HEK293 (cell line): ENCODE measurements around the gene COQ10A.

ENCODE experiments used
- BCL11A ChIP-seq: fragments of 450-650 bp; formaldehyde crosslinking; IDR thresholded peaks from 2 replicates; pipeline ENCODE4 v1.5.1; 2016; ENCODE audit warnings: low read depth, missing biosample characterization, missing genetic modification characterization
- GLIS1 ChIP-seq: fragments of 450-650 bp; formaldehyde crosslinking; IDR thresholded peaks from 2 replicates; pipeline ENCODE4 v1.5.1; 2016; ENCODE audit warnings: missing biosample characterization, missing genetic modification characterization
- PATZ1 ChIP-seq: fragments of 450-650 bp; formaldehyde crosslinking; IDR thresholded peaks from 2 replicates; pipeline ENCODE4 v1.5.1; 2016; ENCODE audit warnings: missing biosample characterization, missing genetic modification characterization
- PRDM10 ChIP-seq: fragments of 450-650 bp; formaldehyde crosslinking; IDR thresholded peaks from 2 replicates; pipeline ENCODE4 v1.5.1; 2016; ENCODE audit warnings: missing biosample characterization, missing genetic modification characterization
- REST ChIP-seq: fragments of 450-650 bp; formaldehyde crosslinking; IDR thresholded peaks from 2 replicates; pipeline ENCODE4 v1.5.1; 2016; ENCODE audit warnings: missing biosample characterization, missing genetic modification characterization
- SCRT1 ChIP-seq: fragments of 450-650 bp; formaldehyde crosslinking; IDR thresholded peaks from 2 replicates; pipeline ENCODE4 v1.5.1; 2016; ENCODE audit warnings: missing biosample characterization, missing genetic modification characterization, borderline replicate concordance
- SCRT2 ChIP-seq: fragments of 450-650 bp; formaldehyde crosslinking; IDR thresholded peaks from 2 replicates; pipeline ENCODE4 v1.5.1; 2016; ENCODE audit warnings: missing biosample characterization, missing genetic modification characterization
- SP2 ChIP-seq: fragments of 450-650 bp; formaldehyde crosslinking; IDR thresholded peaks from 2 replicates; pipeline ENCODE4 v1.5.1; 2016; ENCODE audit warnings: missing biosample characterization, missing genetic modification characterization
- YY1 ChIP-seq: fragments of 450-650 bp; formaldehyde crosslinking; IDR thresholded peaks from 2 replicates; pipeline ENCODE4 v1.5.1; 2018; ENCODE audit warnings: missing biosample characterization, missing genetic modification characterization
- ZBTB20 ChIP-seq: fragments of 450-650 bp; formaldehyde crosslinking; IDR thresholded peaks from 2 replicates; pipeline ENCODE4 v1.5.1; 2016; ENCODE audit warnings: missing biosample characterization, missing genetic modification characterization
- ZEB2 ChIP-seq: fragments of 450-650 bp; formaldehyde crosslinking; IDR thresholded peaks from 2 replicates; pipeline ENCODE4 v1.5.1; 2016; ENCODE audit warnings: missing biosample characterization, missing genetic modification characterization
- ZNF202 ChIP-seq: fragments of 450-650 bp; formaldehyde crosslinking; IDR thresholded peaks from 2 replicates; pipeline ENCODE4 v1.5.1; 2016; ENCODE audit warnings: missing biosample characterization, missing genetic modification characterization, borderline replicate concordance
- ZNF221 ChIP-seq: fragments of 450-650 bp; formaldehyde crosslinking; IDR thresholded peaks from 2 replicates; pipeline ENCODE4 v1.5.1; 2017; ENCODE audit warnings: missing biosample characterization, missing genetic modification characterization, borderline replicate concordance
- ZNF24 ChIP-seq: fragments of 450-650 bp; formaldehyde crosslinking; IDR thresholded peaks from 2 replicates; pipeline ENCODE4 v1.5.1; 2016; ENCODE audit warnings: missing biosample characterization, missing genetic modification characterization
- ZNF266 ChIP-seq: fragments of 450-650 bp; formaldehyde crosslinking; IDR thresholded peaks from 2 replicates; pipeline ENCODE4 v1.5.1; 2016; ENCODE audit warnings: missing biosample characterization, missing genetic modification characterization, low read depth
- ZNF280D ChIP-seq: fragments of 450-650 bp; formaldehyde crosslinking; IDR thresholded peaks from 2 replicates; pipeline ENCODE4 v1.5.1; 2016; ENCODE audit warnings: missing biosample characterization, missing genetic modification characterization
- ZNF302 ChIP-seq: fragments of 450-650 bp; formaldehyde crosslinking; IDR thresholded peaks from 2 replicates; pipeline ENCODE4 v1.5.1; 2016; ENCODE audit warnings: missing biosample characterization, missing genetic modification characterization, low read depth
- ZNF335 ChIP-seq: fragments of 450-650 bp; formaldehyde crosslinking; conservative IDR thresholded peaks from 2 replicates; pipeline ENCODE4 v1.5.1; 2016; ENCODE audit warnings: missing biosample characterization, missing genetic modification characterization
- ZNF501 ChIP-seq: fragments of 450-650 bp; formaldehyde crosslinking; IDR thresholded peaks from 2 replicates; pipeline ENCODE4 v1.5.1; 2016; ENCODE audit warnings: missing biosample characterization, missing genetic modification characterization
- ZNF513 ChIP-seq: fragments of 450-650 bp; IDR thresholded peaks from 2 replicates; pipeline ENCODE4 v1.5.1; 2018; ENCODE audit warnings: missing biosample characterization, missing genetic modification characterization
- ZNF580 ChIP-seq: fragments of 450-650 bp; formaldehyde crosslinking; IDR thresholded peaks from 2 replicates; pipeline ENCODE4 v1.5.1; 2016; ENCODE audit warnings: missing biosample characterization, missing genetic modification characterization
- ZNF585B ChIP-seq: fragments of 450-650 bp; formaldehyde crosslinking; IDR thresholded peaks from 2 replicates; pipeline ENCODE4 v1.5.1; 2016; ENCODE audit warnings: missing biosample characterization, missing genetic modification characterization
- ZSCAN4 ChIP-seq: fragments of 450-650 bp; formaldehyde crosslinking; IDR thresholded peaks from 2 replicates; pipeline ENCODE4 v1.5.1; 2017; ENCODE audit warnings: missing biosample characterization, missing genetic modification characterization

COQ10A gene

GRCh38 chr12:56266693-56267442 is at the start of gene COQ10A (continued):
- TF ChIP-seq ZNF580 (tag by site-specific recombination) = peak; percentile 89
- TF ChIP-seq ZNF280D (tag by site-specific recombination) = no peak
- peak; percentile 85 for TF ChIP-seq SP2
- TF ChIP-seq ZNF335 (tag by site-specific recombination) = peak; percentile 93
- no peak for TF ChIP-seq ZNF302
- TF ChIP-seq ZNF501 (tag by site-specific recombination) = peak; percentile 95
- TF ChIP-seq PATZ1 (tag by site-specific recombination) = peak; percentile 91; the same call in 1 of the 2 replicates
- TF ChIP-seq ZNF221 = no peak
- peak; percentile 92 for TF ChIP-seq PRDM10 (tag by site-specific recombination)
- TF ChIP-seq ZBTB20 (tag by site-specific recombination) = peak; percentile 93
- no peak for TF ChIP-seq BCL11A (tag by site-specific recombination)
- TF ChIP-seq ZNF202 = no peak
- TF ChIP-seq SCRT1 (tag by site-specific recombination) = peak; percentile 98
- peak; percentile 65; the same call in 1 of the 2 replicates for TF ChIP-seq YY1 (tag by site-specific recombination)
- no peak for TF ChIP-seq ZNF585B
- peak; percentile 85; the same call in 1 of the 2 replicates for TF ChIP-seq ZEB2 (tag by site-specific recombination)
- peak; percentile 98 for TF ChIP-seq SCRT2
- no peak for TF ChIP-seq REST (tag by site-specific recombination)
- no peak for TF ChIP-seq ZSCAN4 (tag by site-specific recombination)
- TF ChIP-seq ZNF24 (tag by site-specific recombination) = peak; percentile 86
- 0 out of 2 replicates have a peak, but pooled peaks have one; percentile 7 for TF ChIP-seq ZNF513 (tag by site-specific recombination)
- TF ChIP-seq GLIS1 (tag by site-specific recombination) = peak; percentile 71
- TF ChIP-seq ZNF266 (tag by site-specific recombination) = no peak
